Uterus (tissue), 2 donors: ENCODE data around the gene CEP89.

ENCODE experiments used
- POLR2A ChIP-seq, 2 donors: fragments of 450-650 bp; IDR thresholded peaks; one replicate each; pipeline ENCODE4 v1.6.1; 2016; ENCODE audit warnings: antibody characterized with exemption in 2 of 2, mild to moderate bottlenecking in 1 of 2, moderate library complexity in 1 of 2
- TF ChIP-seq, protein P1 (sequence below), 4 experiments: fragments of 200-600 bp in 2 of 4; fragments of 450-650 bp in 2 of 4; sonication (generic) in 2 of 4; IDR thresholded peaks; one replicate each; pipeline ENCODE4 v1.5.1; 2016 to 2019; ENCODE audit warnings: antibody characterized with exemption in 4 of 4, mild to moderate bottlenecking in 2 of 4, moderate library complexity in 1 of 4

DNA sequence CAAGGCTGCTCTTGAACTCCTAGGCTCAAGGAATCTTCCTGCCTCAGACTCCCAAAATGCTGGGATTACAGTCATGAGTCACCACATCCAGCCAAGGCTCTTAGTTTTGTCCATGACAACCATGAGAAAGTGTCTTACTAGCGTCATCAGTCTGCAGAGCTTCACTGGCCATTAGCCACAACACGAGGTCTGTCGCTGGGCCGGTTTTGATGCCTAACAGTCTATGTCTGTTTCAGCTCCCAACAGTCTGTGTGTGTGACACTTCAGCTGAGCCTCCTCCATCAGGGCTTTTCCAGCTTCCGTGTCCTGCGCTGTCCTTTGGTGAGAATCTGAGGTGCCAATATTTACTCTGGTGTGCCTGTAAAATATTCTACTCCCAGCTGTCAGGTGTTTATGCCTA, 47.6 kb downstream of the CEP89 start:
- TF ChIP-seq, protein P1, sequence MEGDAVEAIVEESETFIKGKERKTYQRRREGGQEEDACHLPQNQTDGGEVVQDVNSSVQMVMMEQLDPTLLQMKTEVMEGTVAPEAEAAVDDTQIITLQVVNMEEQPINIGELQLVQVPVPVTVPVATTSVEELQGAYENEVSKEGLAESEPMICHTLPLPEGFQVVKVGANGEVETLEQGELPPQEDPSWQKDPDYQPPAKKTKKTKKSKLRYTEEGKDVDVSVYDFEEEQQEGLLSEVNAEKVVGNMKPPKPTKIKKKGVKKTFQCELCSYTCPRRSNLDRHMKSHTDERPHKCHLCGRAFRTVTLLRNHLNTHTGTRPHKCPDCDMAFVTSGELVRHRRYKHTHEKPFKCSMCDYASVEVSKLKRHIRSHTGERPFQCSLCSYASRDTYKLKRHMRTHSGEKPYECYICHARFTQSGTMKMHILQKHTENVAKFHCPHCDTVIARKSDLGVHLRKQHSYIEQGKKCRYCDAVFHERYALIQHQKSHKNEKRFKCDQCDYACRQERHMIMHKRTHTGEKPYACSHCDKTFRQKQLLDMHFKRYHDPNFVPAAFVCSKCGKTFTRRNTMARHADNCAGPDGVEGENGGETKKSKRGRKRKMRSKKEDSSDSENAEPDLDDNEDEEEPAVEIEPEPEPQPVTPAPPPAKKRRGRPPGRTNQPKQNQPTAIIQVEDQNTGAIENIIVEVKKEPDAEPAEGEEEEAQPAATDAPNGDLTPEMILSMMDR (IDR thresholded peaks at IDR 0.05), result no peak
- TF ChIP-seq POLR2A (IDR thresholded peaks at IDR 0.05), result no peak
